OCI-LY7 (cell line): ENCODE data around the gene METTL14. TPM values are rescaled to one million over a fixed set of nuclear protein-coding genes. Genes with fewer than 3 reads are reported as not detected.

Experiments
- BruUV-seq: library from RNA; stranded (reverse); fragments of 400-500 nt; replicated peaks from 2 replicates; lab custom pipeline; 2021; lab: Mats Ljungman, UMichigan
- CTCF ChIA-PET: fragments of 300-600 bp; sonication (Branson Sonifier 250); formaldehyde crosslinking; loops from one replicate; lab custom pipeline; 2022; ENCODE audit warnings: antibody characterized with exemption; ENCODE audit not compliant: unreplicated experiment; lab: Charles Lee
- POLR2A ChIA-PET: fragments of 300-600 bp; sonication (Branson Sonifier 250); formaldehyde crosslinking; loops from one replicate; lab custom pipeline; 2022; ENCODE audit warnings: antibody characterized with exemption; lab: Charles Lee
- DNase-seq: peaks from one replicate; pipeline ENCODE4 v3.0.0-alpha.2; 2015; ENCODE audit warnings: low spot score
- H2AFZ ChIP-seq: fragments of 200-600 bp; sonication (generic), shearing (Covaris generic); 2 replicates; pipeline ENCODE4 v1.6.1; 2014; ENCODE audit warnings: mild to moderate bottlenecking, antibody characterized with exemption, low read length, moderate library complexity
- H3K27ac ChIP-seq: fragments of 200-600 bp; sonication (generic); 2 replicates; pipeline ENCODE4 v1.5.1; 2014; ENCODE audit warnings: mixed run types, low read depth, mild to moderate bottlenecking, moderate library complexity, low read length, inconsistent platforms; ENCODE audit not compliant: poor library complexity, severe bottlenecking
- H3K36me3 ChIP-seq: fragments of 200-600 bp; sonication (generic); 2 replicates; pipeline ENCODE4 v1.6.1; 2014; ENCODE audit warnings: mild to moderate bottlenecking, antibody characterized with exemption, low read length, moderate library complexity, mixed read lengths; ENCODE audit not compliant: insufficient read depth
- H3K4me1 ChIP-seq: fragments of 200-600 bp; sonication (generic); 2 replicates; pipeline ENCODE4 v1.5.1; 2014; ENCODE audit warnings: mild to moderate bottlenecking, low read length; ENCODE audit not compliant: insufficient read depth, poor library complexity, severe bottlenecking
- H3K4me2 ChIP-seq: fragments of 200-600 bp; sonication (generic); 2 replicates; pipeline ENCODE4 v1.6.1; 2014; ENCODE audit warnings: mild to moderate bottlenecking, low read length
- H3K4me3 ChIP-seq: fragments of 200-600 bp; sonication (generic); 2 replicates; pipeline ENCODE4 v1.5.1; 2014; ENCODE audit warnings: mild to moderate bottlenecking, low read depth, low read length; ENCODE audit not compliant: poor library complexity, severe bottlenecking
- H3K79me2 ChIP-seq: fragments of 200-600 bp; sonication (generic); 2 replicates; pipeline ENCODE4 v1.6.1; 2016; ENCODE audit warnings: low read depth, mild to moderate bottlenecking, low read length, moderate library complexity, mixed read lengths; ENCODE audit not compliant: insufficient read depth
- H3K9me2 ChIP-seq: fragments of 200-600 bp; sonication (generic); 2 replicates; pipeline ENCODE4 v1.6.1; 2016; ENCODE audit warnings: mild to moderate bottlenecking, low read length, mixed read lengths; ENCODE audit not compliant: insufficient read depth
- H3K9me3 ChIP-seq: fragments of 200-600 bp; sonication (generic); 2 replicates; pipeline ENCODE4 v1.6.1; 2014; ENCODE audit warnings: mild to moderate bottlenecking, mixed run types, low read length, mixed read lengths
- H4K20me1 ChIP-seq: fragments of 200-600 bp; sonication (generic); 2 replicates; pipeline ENCODE4 v1.6.1; 2014; ENCODE audit warnings: mild to moderate bottlenecking, antibody characterized with exemption, low read length, moderate library complexity, mixed read lengths; ENCODE audit not compliant: insufficient read depth
- CTCF ChIP-seq: fragments of 200-600 bp; sonication (generic); conservative IDR thresholded peaks from 2 replicates; pipeline ENCODE4 v1.5.1; 2014; ENCODE audit warnings: mild to moderate bottlenecking, antibody characterized with exemption, low read length, moderate library complexity, mixed read lengths
- EZH2phosphoT487 ChIP-seq: fragments of 200-600 bp; sonication (generic); IDR thresholded peaks from 2 replicates; pipeline ENCODE4 v1.6.1; 2018; ENCODE audit warnings: low read depth, borderline replicate concordance, mild to moderate bottlenecking, mixed run types, antibody characterized with exemption, low read length, moderate library complexity, mixed read lengths
- intact Hi-C: fragments of 100-400 bp; cut with micrococcal nuclease; formaldehyde crosslinking; loops from one replicate; pipeline ENCODE4 v1.10.0; 2022; ENCODE audit not compliant: unreplicated experiment
- total RNA-seq, 2 experiments: library from RNA; depleted of rRNA in 1 of 2; stranded (reverse); fragments of >200 nt in 1 of 2; shearing (Covaris generic) in 1 of 2; gene quantifications; 2 replicates each; pipeline ENCODE4 v1.2.3, GENCODE V29; 2014 to 2022

The METTL14 gene
- total RNA-seq, 2 experiments from 2014 or later: 17.5 to 41.7 TPM

GRCh38 chr4:118757761-118758251 lies 72.6 kb downstream of the METTL14 start:
- H2AFZ ChIP-seq: peak overlapping the region; percentile 38; the same call in 1 of the 2 replicates
- no peak for TF ChIP-seq EZH2phosphoT487
- no peak for TF ChIP-seq CTCF
- H3K4me3 ChIP-seq: peak overlapping the region; percentile 68
- CTCF ChIA-PET: interaction anchor here (1.0 kb wide), 1 partner anchor 12 kb away, joined by 3 read pairs; no protein-coding TSS in a partner anchor
- no peaks in the 10 kb centered on the region for H4K20me1 ChIP-seq
- peak overlapping the region; percentile 97 for H3K4me2 ChIP-seq
- peaks cover 45% of the 10 kb centered on the region for H3K36me3 ChIP-seq
- intact Hi-C loops: no loop called here
- peaks cover 85% of the 10 kb centered on the region for H3K4me1 ChIP-seq
- DNase-seq: no peak
- peak overlapping the region; percentile 96 for H3K27ac ChIP-seq
- H3K9me2 ChIP-seq: no peaks in the 10 kb centered on the region
- no TSS peak for BruUV-seq
- POLR2A ChIA-PET: interaction anchor here (1.1 to 2.2 kb wide), 2 partner anchors 12 to 72 kb away, joined by 4 to 8 read pairs; partner anchors contain the start of gene METTL14
- H3K79me2 ChIP-seq: peaks cover 36% of the 10 kb centered on the region; the same call in 1 of the 2 replicates
- no peaks in the 10 kb centered on the region for H3K9me3 ChIP-seq

DNA sequence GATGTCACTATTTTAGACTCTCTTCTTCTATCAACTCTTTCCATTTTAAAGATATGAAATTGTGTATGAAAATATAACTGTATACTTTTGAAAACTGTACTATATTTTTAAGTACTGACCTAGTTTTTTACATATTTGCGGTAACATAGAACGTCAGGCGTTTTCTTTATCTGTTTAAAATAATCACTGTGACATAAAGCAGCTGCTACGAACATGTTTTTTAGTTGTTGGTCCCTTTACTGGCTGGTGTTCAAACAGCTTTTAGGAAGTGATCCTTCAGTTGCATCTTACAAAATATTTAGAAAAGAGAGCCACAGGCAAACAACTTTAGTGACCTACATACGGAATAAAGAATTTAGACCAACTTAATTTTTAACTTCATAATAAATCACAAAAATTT lies 73.1 kb downstream of the METTL14 start:
- peaks cover 90% of the 10 kb centered on the region for H3K4me1 ChIP-seq
- H3K79me2 ChIP-seq: peaks cover 36% of the 10 kb centered on the region; the same call in 1 of the 2 replicates
- no peaks in the 10 kb centered on the region for H3K9me2 ChIP-seq
- H3K4me3 ChIP-seq: peak overlapping the region; percentile 68
- CTCF ChIA-PET: no interaction called here
- peak overlapping the region; percentile 96 for H3K27ac ChIP-seq
- H3K4me2 ChIP-seq: peak overlapping the region; percentile 97
- no peaks in the 10 kb centered on the region for H3K9me3 ChIP-seq
- peaks cover 45% of the 10 kb centered on the region for H3K36me3 ChIP-seq
- H2AFZ ChIP-seq: peak overlapping the region; percentile 38; the same call in 1 of the 2 replicates
- H4K20me1 ChIP-seq: no peaks in the 10 kb centered on the region
- BruUV-seq: no TSS peak
- POLR2A ChIA-PET: interaction anchor here (1.5 to 2.2 kb wide), 2 partner anchors 21 to 73 kb away, joined by 4 to 8 read pairs; partner anchors contain the start of gene METTL14
- no peak for TF ChIP-seq CTCF
- no peak for TF ChIP-seq EZH2phosphoT487
- DNase-seq: peak; percentile 32
- intact Hi-C loops: no loop called here

- BruUV-seq: no TSS peak
- Histone ChIP-seq H3K4me1 (peaks cover 79% of the 10 kb centered on the region), H3K36me3 (peaks cover 48% of the 10 kb centered on the region), H3K27ac (peak overlapping the region; percentile 96), H4K20me1 (no peaks in the 10 kb centered on the region), H3K4me3 (peak overlapping the region; percentile 68), H3K4me2 (peak overlapping the region; percentile 97), H2AFZ (peak overlapping the region; percentile 43; the same call in 1 of the 2 replicates), H3K79me2 (peaks cover 36% of the 10 kb centered on the region; the same call in 1 of the 2 replicates), H3K9me2 (no peaks in the 10 kb centered on the region), H3K9me3 (no peaks in the 10 kb centered on the region)
- peak; percentile 39 for DNase-seq
- ChIA-PET POLR2A (interaction anchor here (0.6 to 2.2 kb wide), 8 partner anchors 12 to 78 kb away, joined by 3 to 8 read pairs (median 4); partner anchors contain the start of gene METTL14), CTCF (interaction anchor here (0.5 kb wide), 1 partner anchor 76 kb away, joined by 3 read pairs; no protein-coding TSS in a partner anchor)
- intact Hi-C loops: no loop called here
- TF ChIP-seq CTCF (no peak), EZH2phosphoT487 (no peak)
Measured at GRCh38 chr4:118759481-118759880, 74.3 kb downstream of the METTL14 start.
